ENCODE measurements around the gene SLC25A29.
"Not testable (repeated sequence)": the region's sequence is repeated elsewhere in the genome, so short reads cannot be mapped to it uniquely, and the experiment has no call there.

Gene SLC25A29

DNA sequence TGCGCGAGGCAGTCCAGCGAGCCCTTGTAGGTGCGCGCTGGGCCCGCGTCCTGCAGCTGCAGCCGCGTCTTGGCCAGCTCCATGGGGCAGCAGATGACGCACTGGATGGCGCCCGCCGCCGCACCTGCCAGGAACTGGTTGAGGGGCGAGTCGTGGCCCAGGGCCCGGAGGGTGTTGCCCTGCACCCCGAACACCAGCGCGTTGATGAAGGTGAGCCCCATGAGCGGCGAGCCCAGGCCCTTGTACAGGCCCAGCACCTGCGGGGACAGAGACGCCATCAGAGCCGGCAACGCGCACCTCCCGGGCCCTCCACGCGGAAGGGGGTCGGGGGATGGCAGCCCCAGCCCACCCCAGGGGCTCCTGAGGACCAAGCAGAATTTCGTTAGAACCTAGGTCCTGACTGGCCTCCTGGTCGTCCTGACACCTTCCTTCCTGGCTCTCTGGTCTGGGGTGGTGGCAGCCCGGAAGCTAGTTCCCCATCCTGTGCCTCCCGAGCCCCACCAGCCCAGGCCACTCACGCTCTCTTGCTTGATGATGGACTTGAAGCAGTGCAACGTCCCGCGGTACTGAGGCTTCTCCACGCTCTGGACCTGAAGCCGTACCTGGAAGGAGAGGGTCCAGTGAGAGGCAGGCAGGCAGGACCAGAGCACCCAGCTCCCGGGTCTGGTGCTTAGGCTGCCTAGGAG is 13.3 kb downstream of the SLC25A29 start:
- no peak for DNase-seq

DNA sequence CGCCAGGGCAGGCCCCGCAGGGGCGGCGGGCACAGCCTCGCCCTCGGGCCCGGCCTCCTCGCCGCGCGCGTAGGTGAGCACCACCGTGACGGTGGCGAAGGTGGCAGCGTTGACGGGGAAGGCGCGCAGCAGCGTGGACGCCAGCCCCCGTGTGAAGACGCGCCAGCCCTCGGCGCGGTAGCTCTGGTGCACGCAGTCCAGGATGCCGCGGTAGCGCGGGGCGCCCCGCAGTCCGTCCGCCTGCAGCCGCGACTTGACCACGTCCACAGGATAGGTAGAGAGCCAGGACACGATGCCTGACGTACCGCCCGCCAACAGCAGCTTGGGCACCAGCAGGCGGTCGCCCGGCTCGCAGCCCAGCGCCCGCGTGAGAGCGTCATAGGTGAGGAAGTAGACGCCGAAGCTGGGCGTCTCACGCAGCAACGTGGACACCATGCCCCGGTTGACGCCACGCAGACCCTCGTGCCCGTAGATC is 13.9 kb downstream of the SLC25A29 start:
- no peak for DNase-seq

DNA sequence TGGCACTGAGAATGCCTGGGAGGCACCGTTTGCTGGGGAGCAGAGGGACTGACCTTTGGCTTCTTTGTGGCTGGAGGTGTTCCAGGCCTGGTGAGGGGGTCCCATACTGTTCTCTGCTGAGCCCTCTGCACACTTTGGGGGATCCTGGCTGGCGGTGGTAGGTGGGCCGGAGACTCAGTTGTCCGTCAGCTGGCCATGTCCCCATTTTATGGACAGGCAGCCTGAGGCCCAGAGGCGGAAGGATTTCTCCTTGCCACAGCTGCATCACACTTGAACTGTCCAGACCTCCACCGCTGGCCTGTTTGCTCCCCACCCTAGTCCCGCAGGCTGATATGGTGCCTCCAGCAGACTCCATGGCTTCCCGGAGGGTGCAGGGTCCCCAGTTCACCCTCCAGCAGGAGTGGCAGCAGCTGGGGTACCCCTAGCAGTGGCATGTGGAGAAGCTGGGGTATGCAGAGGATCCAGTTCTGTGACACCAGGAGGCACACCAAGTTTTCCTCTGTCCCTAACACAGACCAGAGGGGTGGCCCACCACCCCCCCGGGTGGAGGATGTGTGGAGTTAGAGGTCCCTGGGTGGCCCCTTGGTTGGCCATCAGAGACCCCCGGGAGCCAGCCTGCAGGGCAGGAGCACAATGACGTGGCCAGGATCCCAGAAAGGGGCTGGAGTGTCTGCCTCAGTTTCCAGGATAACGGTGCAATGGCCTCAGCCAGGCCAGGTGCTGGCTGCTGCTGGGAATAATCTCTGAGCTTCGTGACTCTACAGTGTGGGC is 14.8 kb downstream of the SLC25A29 start:
- DNase-seq = no peak

DNA sequence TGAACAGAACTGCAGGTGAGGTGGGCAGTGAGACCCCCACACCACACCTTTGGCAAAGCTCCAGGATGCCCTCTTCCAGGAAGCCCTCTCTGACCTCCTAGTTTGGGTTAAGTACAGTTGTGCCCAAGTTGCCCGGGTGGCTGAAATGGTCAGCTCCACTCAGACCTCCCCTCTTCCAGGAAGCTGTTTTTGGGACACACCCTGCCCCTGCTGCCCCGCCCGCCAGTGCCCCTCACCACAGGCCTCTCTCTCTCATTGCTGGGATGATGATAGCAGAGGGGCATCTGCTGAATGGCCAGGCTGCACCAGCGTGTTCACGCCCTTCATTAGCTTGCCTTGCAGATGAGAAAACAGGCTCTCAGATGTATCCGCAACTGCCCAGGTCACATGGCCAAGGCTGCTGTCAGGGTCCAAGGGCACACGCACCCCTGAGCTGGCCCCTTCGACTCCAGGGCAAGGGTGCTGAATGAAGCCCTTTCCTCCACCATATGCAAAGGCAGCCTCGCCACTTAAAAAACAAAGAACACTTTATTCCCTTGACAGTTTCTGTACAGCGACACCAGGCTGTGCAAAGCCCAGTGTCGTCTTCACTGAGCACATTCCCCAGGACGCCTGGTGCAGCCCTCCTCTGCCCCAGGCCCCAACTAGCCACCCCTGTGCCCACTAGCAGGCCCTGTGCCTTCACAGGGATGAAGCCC is 15.5 kb downstream of the SLC25A29 start:
- DNase-seq = no peak

DNA sequence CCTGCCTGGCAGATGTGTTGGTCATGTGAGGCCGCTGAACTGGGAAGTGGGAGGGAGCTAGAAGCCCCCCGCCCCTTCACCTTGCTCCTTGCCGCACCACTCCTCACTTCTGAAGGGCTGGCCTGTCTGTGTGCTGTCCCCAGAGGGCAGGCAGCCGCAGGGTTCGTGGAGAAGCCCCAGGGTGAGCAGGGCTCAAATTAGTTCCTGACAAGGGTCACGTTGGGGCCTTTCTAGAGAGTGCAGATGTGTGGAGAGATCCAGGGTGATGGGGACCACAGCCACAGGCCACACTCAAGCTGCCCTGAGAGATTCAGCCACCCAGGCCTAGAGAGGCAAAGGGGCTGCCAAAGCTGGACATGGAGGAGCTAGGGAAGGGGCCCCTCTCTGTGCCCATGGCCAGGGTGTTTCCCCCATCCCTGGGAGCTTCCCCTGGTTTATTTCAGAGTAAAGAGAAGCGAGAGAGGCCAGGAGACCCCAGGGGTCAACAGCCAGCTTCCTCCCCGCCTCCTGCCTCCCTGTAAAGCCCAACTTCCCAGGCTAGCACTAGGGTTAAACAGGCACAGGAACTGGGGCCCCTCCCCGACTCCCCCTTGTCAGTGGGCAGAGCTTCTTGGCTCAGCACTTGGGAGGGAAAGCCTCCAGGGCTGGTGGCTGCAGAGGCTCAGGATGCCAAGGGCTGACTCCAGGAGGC is 16.2 kb downstream of the SLC25A29 start:
- no peak for DNase-seq

DNA sequence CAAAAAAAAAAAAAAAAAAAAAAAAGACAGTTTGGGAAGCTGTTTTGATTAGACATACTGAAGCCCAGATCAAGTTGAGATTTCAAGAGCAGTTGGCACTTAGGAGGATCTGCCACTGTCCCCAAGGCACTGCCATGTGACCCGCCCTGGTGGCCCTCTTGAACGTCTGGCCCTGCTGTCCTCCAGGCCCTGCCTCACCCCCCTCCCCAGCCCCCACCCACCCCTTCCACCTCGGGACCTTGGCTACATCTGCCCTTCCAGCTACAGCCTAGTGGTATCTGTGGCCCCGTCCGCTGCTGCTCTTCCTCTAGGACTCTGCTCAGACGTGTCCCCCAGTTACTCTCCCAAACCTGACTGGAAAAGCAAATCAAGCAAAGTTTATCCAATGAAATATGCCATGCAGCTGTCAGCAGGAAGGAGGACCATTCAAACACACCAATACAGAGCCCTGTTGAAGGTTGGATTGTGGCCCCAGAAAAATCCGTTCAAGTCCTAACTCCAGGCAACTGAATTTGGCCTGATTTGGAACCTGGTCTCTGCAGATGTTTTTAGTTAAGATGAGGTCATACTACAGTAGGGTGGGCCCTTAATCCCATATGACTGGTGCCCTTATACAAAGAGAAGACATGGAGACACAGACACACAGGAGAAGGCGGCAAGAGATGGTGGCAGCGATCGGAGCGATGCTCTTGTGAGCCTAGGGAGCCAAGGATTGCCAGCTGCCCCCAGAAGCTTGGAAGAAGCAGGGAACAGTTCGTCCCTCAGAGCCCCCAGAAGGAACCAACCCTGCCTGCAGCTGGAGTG is 17.7 kb downstream of the SLC25A29 start:
- no peak for DNase-seq

DNA sequence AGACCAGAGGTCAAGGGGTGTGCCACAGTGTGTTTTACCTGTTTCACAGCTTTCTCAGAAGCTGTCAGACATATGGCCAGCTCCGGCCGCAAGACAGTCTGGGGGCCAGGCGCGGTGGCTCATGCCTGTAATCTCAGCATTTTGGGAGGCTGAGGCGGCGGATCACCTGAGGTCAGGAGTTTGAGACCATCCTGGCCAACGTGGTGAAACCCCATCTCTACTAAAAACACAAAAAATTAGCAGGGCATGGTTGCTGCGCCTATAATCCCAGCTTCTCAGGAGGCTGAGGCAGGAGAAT is 18.3 kb downstream of the SLC25A29 start:
- DNase-seq = not testable (repeated sequence)

DNA sequence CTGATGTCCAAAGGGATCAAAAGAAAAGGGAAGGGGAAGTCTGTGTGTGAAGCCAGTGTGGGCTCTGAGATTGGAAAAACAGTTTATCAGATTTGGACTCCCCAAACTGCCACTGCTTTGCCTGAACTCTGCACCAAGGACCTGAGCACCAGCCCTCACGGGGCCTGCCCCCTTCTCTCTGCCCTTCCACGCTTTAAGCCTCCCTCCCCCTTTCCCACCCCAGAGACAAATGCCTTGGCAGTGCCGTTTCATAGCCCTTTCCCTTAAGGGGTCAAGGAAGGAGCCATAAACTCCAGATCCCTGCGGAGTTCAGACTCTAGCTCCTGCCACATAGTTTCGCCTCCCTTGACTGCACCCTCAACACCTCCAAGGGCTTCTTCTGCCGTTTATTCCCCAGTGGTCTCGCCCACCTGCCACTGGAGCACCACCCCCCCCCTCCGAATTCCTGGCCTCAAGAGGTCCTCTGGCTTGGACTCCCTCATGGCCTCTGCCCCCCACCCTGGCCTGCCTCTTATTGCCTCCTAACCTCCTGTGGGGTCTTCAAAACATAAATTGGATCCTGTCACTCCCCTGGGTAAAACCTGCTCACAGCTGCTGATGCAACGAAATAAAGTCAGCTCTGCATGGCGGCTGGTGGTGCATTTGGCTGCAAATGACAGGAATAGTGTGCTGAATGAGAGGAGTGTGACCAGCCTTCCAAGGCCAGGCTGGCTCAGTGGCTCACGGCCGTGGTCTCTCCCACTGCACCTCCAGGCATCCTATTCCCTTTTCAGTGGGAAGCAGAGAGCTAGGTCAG is 18.8 kb downstream of the SLC25A29 start:
- DNase-seq = no peak

DNA sequence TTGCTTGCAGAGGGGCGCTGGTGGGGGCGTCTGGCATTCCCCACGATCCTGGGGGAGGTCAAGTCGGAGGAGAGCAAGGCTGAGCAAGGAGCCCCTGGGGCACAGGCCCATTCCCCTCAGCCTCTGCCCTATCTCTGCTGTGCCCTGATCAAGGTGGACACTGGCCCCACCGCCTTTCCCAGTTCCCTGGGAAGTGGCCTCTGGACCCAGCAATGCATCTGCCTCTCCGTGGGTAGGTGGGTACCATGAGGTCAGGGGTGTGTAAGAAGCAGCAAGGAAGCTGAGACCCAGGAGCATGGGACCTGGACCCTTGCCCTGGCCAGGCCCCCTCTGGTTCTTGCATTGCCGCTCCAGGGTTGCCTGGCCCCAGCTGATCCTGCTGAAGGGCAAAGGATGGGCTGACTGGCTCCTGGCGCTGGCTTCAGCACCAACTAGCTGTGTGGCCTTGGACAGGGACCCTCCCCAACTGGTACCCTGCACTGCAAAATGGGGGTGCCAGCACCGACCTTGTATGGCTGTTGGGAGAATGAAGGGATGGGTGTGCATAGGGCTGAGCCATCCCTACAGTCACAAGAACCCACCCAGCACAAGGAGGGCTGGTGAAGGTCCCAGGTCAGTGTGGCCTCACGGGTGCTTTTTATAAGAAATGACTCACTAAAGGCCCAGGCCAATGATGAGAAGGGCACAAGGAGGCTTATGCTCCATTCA is 19.6 kb downstream of the SLC25A29 start:
- no peak for DNase-seq

DNA sequence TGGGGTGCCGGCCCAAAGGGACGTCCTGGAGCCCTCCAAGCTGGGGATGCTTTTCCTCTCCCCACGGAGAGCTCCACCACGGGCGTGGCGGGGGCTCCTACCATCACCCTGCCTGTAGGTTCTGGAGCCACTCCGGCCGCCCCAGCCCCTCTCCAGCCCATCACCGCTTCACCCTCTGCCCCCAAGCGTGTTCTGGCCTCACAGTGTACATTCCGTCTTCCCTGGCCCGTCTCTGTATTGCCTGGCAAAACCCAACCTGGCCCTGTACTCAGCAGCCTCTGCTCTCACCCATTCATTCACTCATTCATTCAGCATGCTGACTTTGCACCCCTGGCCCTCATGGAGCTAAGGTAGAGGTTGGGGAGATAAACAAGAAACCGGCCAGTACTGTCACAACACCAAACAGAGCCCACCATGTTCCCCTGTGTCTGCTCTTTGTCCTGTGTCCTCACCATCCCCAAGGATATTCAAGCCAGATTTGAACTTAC is 20.3 kb downstream of the SLC25A29 start:
- DNase-seq = no peak

DNA sequence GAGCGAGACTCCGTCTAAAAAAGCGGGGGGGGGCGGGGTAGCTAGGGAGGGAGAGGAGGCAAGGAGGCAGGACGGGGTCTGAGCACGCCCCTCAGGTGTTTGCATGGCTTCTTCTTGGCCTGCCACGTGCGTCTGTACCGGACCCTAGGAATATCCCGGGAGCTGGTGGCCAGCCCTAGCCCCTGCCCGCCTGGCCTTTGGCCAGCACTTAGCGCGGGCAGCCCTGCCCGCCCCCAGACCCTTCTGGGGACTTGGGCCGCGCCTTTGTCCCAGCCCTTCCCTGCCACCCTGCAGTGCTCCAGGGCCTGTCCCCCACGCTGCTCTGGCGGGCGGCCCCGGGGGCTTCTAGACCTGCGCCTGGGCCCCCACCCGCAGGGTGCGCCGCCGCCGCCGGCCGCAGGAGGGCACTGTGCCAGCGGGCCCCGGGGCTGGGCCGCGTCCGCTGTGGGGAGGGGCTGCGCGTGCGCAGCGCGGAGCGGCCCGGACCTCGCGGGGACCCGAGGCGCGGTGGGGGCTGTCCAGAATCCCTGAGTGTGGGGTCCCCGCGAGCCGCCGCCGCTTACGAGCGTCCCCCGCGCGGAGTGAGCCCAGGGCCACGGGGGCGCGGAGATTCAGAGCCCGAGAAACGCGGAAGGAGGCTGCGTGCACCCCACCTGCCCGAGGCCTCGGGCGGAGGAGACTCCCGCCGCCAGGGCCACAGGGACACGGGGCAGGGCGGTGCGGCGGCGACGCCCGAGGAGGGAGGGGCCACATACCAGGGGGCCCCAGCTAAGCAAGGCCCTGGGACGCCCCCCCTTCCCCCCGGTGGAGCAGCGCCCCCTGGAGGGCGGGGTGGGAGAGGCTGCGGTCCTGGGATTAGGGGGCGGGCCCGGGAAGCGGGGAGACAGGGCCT is 21.0 kb downstream of the SLC25A29 start:
- DNase-seq = no peak

DNA sequence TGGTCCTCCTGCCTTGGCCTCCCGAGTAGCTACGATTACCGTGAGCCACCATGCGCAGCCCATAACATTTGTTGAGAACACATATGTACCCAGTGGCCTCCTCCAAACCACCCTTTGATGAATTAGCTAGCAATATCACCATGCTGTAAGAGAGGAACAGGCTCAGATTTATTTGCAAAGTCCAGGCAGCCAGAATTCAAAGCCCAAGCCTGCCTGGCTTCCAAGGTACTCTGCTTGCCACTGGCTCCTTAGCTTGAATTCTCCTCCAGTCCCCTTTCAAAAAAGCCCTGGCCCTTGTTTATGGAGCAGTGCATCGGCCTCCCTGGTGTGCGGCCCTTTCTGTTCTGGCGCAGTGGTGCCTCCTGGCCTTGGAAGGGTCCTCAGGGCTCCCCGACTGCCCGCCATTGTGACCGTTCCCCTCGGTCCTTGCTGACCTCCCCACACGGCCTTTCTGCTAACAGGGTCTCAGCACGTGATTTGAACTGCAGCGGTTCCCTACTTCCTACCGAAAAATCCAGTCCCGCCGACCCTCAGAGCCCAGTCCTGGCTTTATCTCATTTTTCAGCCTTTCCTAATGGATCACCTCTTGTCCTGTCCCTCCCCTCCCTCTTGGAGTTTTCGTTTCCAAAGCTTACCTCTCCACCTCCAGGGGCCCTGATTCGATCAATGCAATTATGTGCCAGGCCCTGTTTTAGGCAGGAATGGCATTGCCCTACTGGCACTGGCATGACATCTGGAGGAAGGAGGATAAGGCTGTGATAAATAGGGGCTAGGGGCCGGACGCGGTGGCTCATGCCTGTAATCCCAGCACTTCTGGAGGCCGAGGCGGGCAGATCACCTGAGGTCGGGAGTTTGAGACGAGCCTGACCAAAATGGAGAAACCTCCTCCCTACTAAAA is 22.0 kb downstream of the SLC25A29 start:
- DNase-seq = no peak

DNA sequence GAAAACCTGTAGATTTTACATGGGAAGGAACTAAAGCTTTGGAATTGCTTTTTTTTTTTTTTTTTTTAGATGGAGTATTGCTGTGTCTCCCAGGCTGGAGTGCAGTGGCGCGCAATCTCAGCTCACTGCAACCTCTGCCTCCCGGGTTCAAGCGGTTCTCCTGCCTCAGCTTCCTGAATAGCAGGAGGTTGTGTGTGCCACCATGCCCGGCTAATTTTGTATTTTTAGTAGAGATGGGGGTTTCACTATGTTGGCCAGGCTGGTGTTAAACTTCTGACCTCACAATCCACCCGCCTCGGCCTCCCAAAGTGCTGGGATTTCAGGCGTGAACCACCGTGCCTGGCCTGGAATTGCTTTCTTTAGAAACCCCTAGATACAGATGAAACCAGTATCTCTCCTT is 22.8 kb downstream of the SLC25A29 start:
- not testable (repeated sequence) for DNase-seq

DNA sequence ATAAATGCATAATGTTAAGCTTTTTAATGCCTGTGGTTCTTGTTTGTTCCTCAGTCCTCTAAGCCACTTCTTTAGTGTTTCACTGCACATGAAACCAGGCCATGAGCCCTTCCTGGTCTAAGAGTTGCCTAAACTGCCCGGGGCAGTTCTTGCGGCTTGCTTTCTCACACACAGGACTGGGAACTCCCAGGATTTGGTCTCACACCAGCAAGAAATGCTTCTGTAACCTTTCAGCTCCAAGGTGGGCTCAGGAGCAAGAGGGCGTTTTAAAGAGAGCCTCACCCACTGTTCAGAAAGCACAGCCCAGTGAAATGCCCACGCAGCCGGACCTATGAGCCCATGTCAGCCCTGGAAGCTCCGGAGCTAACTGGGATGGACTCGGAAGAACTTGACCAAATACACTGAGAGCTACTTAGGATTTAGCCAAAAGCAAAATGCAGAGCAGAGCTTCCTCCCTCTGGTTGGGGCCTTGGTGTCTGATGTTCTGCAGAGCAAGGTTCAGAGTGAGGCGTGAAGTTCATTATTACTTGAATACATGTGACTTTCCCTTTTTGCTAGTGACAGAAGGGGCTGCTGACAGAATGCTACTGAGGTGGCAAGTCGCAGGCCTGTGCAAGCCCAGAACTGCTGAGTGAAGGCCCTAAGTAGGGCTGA is 23.4 kb downstream of the SLC25A29 start:
- DNase-seq = no peak

DNA sequence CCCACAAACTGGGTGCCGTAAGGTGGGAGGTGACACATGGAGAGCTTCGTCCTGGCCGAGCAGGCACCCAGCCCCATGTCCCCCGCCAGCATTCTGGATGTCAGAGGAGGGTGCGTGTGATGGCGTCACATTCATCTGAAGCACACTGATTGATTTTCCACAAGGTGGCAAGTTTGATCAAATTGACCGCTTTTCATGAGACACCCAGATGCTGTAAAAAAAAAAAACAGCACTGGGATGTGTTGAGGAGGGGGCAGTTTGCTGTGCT is 24.2 kb downstream of the SLC25A29 start:
- DNase-seq = no peak

DNA sequence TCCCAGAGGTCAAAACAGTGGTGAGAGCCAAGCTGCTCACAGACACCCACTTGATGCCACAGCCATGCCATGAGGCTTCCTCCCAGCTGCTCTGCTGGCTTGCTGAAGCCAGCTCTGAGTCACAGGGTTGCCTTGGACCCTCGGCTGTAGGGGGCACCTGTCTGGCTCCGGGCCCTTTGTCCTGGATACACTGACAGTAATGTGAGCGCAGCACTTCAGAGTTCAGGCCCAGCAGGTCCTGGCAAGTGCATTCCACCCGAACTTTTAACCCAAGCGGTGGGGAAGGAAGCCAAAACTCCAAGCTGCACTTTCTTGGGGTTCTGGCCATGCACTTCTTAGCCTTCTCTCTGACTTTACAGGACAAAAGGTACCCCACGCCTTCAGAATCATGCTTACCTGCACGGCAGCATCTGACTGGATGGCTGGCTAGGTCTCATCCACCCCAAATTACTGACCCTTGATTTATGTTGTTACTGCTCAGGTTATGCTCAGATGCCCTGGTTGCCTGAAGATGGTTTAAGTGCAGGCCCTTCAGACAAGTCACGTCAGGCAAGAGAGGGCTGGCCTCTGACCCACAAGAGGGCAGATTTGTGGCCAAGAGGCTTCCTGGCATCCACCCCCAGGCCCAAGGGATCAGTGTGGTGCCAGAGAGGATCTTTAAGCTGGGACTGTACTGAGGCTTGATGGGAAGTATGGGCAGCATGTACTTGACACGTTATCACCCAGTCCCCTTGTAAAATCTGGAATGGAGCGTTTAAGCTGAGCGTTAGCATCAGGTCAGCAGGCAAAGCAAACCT is 24.8 kb downstream of the SLC25A29 start:
- no peak for DNase-seq

DNA sequence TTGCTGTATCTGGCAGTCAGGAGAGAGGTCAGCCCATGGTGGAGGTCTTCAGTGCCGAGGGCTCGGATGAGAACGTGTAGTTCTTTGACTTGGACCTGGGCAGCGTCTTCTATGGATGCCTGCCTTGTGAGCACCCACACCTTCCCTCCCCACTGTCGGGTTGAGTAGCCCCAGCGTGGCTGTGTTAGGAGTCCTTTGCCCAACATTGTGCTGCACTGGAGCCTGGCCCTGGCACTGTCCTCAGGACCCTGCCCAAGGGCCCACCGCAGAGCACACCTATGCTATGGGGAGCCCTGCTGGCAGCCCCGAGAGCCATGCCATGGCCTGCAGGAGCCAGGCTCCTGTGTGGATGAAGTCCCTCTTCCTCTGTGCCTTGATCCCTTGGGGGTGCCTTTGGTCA is 26.7 kb downstream of the SLC25A29 start:
- no peak for DNase-seq

DNA sequence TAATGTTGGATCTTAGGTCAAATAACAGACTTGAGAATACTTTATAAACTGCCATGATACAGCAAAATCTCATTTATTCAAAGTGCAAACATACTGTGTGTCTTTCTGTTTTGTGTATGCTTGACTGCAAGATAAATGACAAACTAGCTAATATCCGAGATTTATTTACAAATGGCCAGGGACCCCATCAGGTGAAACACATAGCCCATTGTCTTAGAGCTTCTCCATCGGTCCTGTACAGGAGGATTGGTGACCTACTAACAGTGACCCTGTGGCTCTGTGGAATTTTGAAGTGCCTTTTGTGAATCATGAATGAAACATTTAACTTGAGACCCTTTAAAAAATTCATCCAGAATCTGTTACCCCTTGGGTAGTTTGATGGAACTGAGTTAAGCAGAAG is 27.1 kb downstream of the SLC25A29 start:
- no peak for DNase-seq
